ENCODE results near the gene LCE3E. TPM values are rescaled to one million over a fixed set of nuclear protein-coding genes. Genes with fewer than 3 reads are reported as not detected.

The LCE3E gene
- total RNA-seq, 2 donors from 2014 or later, result not detected

DNA sequence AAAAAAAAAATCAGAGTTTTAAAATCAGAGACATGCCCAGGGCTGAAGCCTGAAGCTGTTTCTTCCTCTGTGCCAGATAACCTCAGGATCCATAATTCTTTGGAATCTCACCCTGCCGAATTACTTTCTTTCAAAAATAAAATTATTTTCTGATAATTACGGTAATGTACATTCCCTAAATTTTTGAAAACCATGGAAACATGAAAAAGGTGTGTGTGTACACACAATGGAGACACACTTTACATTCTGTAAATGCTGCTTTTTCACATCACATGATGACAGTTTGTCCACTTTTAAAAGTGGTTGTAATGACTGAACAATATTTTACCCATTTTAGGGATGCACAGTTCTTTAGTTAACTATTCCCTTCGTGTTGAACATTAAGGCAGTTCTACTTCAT is 30.8 kb downstream of the LCE3E start:
- H3K36me3 ChIP-seq (ENCODE audit: control insufficient read depth, insufficient read depth, low read length), result no peaks in the 10 kb centered on the region
- H3K27ac ChIP-seq (ENCODE audit: low read depth, low read length), result no peak overlapping the region
- H3K9me3 ChIP-seq (ENCODE audit: control insufficient read depth, low read length), result peaks cover 91% of the 10 kb centered on the region
- no peaks in the 10 kb centered on the region for H3K4me1 ChIP-seq (ENCODE audit: control insufficient read depth, insufficient read depth, low read length)
- peaks cover 92% of the 10 kb centered on the region for H3K9me3 Mint-ChIP-seq
- peaks cover 3% of the 10 kb centered on the region for H3K36me3 Mint-ChIP-seq (ENCODE audit: low read depth)
- no peaks in the 10 kb centered on the region for H3K4me1 Mint-ChIP-seq
- H3K27me3 Mint-ChIP-seq (ENCODE audit: insufficient read depth), result no peaks in the 10 kb centered on the region
- no peak overlapping the region for H3K9ac ChIP-seq (ENCODE audit: extremely low read depth, low read length, poor library complexity, severe bottlenecking)
- TF ChIP-seq, protein P1, sequence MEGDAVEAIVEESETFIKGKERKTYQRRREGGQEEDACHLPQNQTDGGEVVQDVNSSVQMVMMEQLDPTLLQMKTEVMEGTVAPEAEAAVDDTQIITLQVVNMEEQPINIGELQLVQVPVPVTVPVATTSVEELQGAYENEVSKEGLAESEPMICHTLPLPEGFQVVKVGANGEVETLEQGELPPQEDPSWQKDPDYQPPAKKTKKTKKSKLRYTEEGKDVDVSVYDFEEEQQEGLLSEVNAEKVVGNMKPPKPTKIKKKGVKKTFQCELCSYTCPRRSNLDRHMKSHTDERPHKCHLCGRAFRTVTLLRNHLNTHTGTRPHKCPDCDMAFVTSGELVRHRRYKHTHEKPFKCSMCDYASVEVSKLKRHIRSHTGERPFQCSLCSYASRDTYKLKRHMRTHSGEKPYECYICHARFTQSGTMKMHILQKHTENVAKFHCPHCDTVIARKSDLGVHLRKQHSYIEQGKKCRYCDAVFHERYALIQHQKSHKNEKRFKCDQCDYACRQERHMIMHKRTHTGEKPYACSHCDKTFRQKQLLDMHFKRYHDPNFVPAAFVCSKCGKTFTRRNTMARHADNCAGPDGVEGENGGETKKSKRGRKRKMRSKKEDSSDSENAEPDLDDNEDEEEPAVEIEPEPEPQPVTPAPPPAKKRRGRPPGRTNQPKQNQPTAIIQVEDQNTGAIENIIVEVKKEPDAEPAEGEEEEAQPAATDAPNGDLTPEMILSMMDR (conservative IDR thresholded peaks at IDR 0.05), result no peak
- H3K27me3 ChIP-seq (ENCODE audit: control insufficient read depth, insufficient read depth, low read length, poor library complexity, severe bottlenecking), result no peaks in the 10 kb centered on the region
- WGBS, 2 experiments (ENCODE audit: insufficient coverage in 1 of 2, insufficient read length in 1 of 2), result 50 to 58% methylated on average over 2 to 3 of the region's 3 CpGs
- H3K27ac Mint-ChIP-seq, result no peak overlapping the region
- H3K4me3 Mint-ChIP-seq, result no peak overlapping the region
- no peak for DNase-seq
- no peak overlapping the region for H3K4me3 ChIP-seq (ENCODE audit: low read length)

GRCh38 chr1:152533327-152533938 is 33.1 kb downstream of the LCE3E start:
- no peak overlapping the region for H3K4me3 Mint-ChIP-seq
- 68 to 75% methylated on average over 5 to 7 of the region's 7 CpGs for WGBS, 2 experiments (ENCODE audit: insufficient coverage in 1 of 2, insufficient read length in 1 of 2)
- H3K27me3 ChIP-seq (ENCODE audit: control insufficient read depth, insufficient read depth, low read length, poor library complexity, severe bottlenecking), result no peaks in the 10 kb centered on the region
- no peak overlapping the region for H3K9ac ChIP-seq (ENCODE audit: extremely low read depth, low read length, poor library complexity, severe bottlenecking)
- H3K27ac ChIP-seq (ENCODE audit: low read depth, low read length), result no peak overlapping the region
- no peak overlapping the region for H3K27ac Mint-ChIP-seq
- no peaks in the 10 kb centered on the region for H3K4me1 Mint-ChIP-seq
- peaks cover 92% of the 10 kb centered on the region for H3K9me3 ChIP-seq (ENCODE audit: control insufficient read depth, low read length)
- TF ChIP-seq, protein P1 (conservative IDR thresholded peaks at IDR 0.05), result peak; percentile 52
- no peak overlapping the region for H3K4me3 ChIP-seq (ENCODE audit: low read length)
- DNase-seq, result peak; percentile 67
- no peaks in the 10 kb centered on the region for H3K4me1 ChIP-seq (ENCODE audit: control insufficient read depth, insufficient read depth, low read length)
- peaks cover 92% of the 10 kb centered on the region for H3K9me3 Mint-ChIP-seq
- H3K36me3 Mint-ChIP-seq (ENCODE audit: low read depth), result peaks cover 3% of the 10 kb centered on the region
- H3K27me3 Mint-ChIP-seq (ENCODE audit: insufficient read depth), result no peaks in the 10 kb centered on the region
- H3K36me3 ChIP-seq (ENCODE audit: control insufficient read depth, insufficient read depth, low read length), result no peaks in the 10 kb centered on the region

DNA sequence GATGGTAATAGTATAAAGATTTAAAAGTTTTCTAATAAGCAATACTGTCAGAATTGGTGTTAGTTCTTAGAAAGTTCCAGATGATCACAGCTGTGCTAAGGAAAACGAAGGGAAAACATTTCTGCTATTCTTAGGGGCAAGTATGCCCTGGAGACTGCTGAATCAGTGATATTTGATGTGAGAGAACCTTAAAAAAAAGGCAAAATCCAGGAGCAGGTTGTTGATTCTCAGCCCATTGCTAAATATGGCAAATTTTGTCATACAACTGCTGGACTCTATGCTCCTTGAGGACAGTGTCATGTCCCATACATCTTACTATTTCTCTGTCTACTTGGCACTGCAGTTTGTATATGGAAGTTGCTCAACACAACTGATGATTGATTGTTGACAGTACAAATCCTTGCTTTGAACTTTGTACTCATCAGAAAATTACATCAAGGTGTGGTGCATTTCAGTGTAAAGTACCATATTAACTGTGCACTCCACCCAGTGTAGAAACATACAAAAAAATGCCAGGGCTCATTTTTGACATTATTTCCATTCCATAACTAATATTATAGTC is 41.4 kb downstream of the LCE3E start:
- peaks cover 85% of the 10 kb centered on the region for H3K9me3 ChIP-seq (ENCODE audit: control insufficient read depth, low read length)
- no peaks in the 10 kb centered on the region for H3K36me3 ChIP-seq (ENCODE audit: control insufficient read depth, insufficient read depth, low read length)
- H3K27ac ChIP-seq (ENCODE audit: low read depth, low read length), result no peak overlapping the region
- Mint-ChIP-seq H3K27me3 (ENCODE audit: insufficient read depth) (no peaks in the 10 kb centered on the region), H3K4me3 (no peak overlapping the region), H3K27ac (no peak overlapping the region), H3K36me3 (ENCODE audit: low read depth) (no peaks in the 10 kb centered on the region), H3K4me1 (no peaks in the 10 kb centered on the region), H3K9me3 (peaks cover 56% of the 10 kb centered on the region)
- DNase-seq, result no peak
- H3K4me1 ChIP-seq (ENCODE audit: control insufficient read depth, insufficient read depth, low read length), result no peaks in the 10 kb centered on the region
- TF ChIP-seq, protein P1 (conservative IDR thresholded peaks at IDR 0.05), result no peak
- H3K9ac ChIP-seq (ENCODE audit: extremely low read depth, low read length, poor library complexity, severe bottlenecking), result no peak overlapping the region
- no peaks in the 10 kb centered on the region for H3K27me3 ChIP-seq (ENCODE audit: control insufficient read depth, insufficient read depth, low read length, poor library complexity, severe bottlenecking)
- H3K4me3 ChIP-seq (ENCODE audit: low read length), result no peak overlapping the region
- 2 to 9% methylated on average over 1 of the region's 1 CpG for WGBS, 2 experiments (ENCODE audit: insufficient coverage in 1 of 2, insufficient read length in 1 of 2)

Data from endodermal cell (in vitro differentiated cells).